Hematopoietic multipotent progenitor cell treated with erythropoietin and hydrocortisone succinate and interleukin-3 and kit ligand, for 4 days (in vitro differentiated cells): ENCODE measurements around the gene LMOD1.
"Not testable (repeated sequence)": the region's sequence is repeated elsewhere in the genome, so short reads cannot be mapped to it uniquely, and the experiment has no call there.

Source experiments
- DNase-seq: peaks from one replicate; pipeline ENCODE4 v3.0.0-alpha.2; 2015

The LMOD1 gene

GRCh38 chr1:201945863-201946223 lies 505 bp downstream of the LMOD1 start:
- no peak for DNase-seq

- peak; percentile 50 for DNase-seq
Observed at GRCh38 chr1:201945157-201945556, 1.2 kb downstream of the LMOD1 start.

GRCh38 chr1:201944639-201945038 lies 1.7 kb downstream of the LMOD1 start:
- DNase-seq = no peak

- DNase-seq = no peak
Observed at GRCh38 chr1:201944002-201944401, 2.3 kb downstream of the LMOD1 start.

- DNase-seq = no peak
Observed at GRCh38 chr1:201942129-201942495, 4.2 kb downstream of the LMOD1 start.

GRCh38 chr1:201941420-201942128 lies 4.8 kb downstream of the LMOD1 start:
- no peak for DNase-seq

GRCh38 chr1:201940316-201940715 lies 6.0 kb downstream of the LMOD1 start:
- DNase-seq = not testable (repeated sequence)

- no peak for DNase-seq
Observed at GRCh38 chr1:201939574-201939973, 6.8 kb downstream of the LMOD1 start.

- no peak for DNase-seq
Observed at GRCh38 chr1:201939148-201939547, 7.2 kb downstream of the LMOD1 start.

- no peak for DNase-seq
Observed at GRCh38 chr1:201938440-201939035, 7.8 kb downstream of the LMOD1 start.

GRCh38 chr1:201937624-201938213 lies 8.6 kb downstream of the LMOD1 start:
- no peak for DNase-seq

GRCh38 chr1:201933840-201934430 lies 12.4 kb downstream of the LMOD1 start:
- no peak for DNase-seq

GRCh38 chr1:201930803-201931202 lies 15.5 kb downstream of the LMOD1 start:
- no peak for DNase-seq

GRCh38 chr1:201930137-201930536 lies 16.2 kb downstream of the LMOD1 start:
- DNase-seq = no peak

- DNase-seq = no peak
Observed at GRCh38 chr1:201928266-201928665, 18.1 kb downstream of the LMOD1 start.

- DNase-seq = no peak
Observed at GRCh38 chr1:201925981-201926645, 20.2 kb downstream of the LMOD1 start.

- no peak for DNase-seq
Observed at GRCh38 chr1:201925301-201925567, 21.1 kb downstream of the LMOD1 start.

GRCh38 chr1:201921952-201922558 lies 24.3 kb downstream of the LMOD1 start:
- DNase-seq = no peak

- no peak for DNase-seq
Observed at GRCh38 chr1:201918343-201918742, 28.0 kb downstream of the LMOD1 start.

GRCh38 chr1:201917362-201918033 lies 28.9 kb downstream of the LMOD1 start:
- no peak for DNase-seq

GRCh38 chr1:201916649-201917249 lies 29.6 kb downstream of the LMOD1 start:
- DNase-seq = peak; percentile 65

GRCh38 chr1:201914456-201915235 lies 31.7 kb downstream of the LMOD1 start:
- no peak for DNase-seq
